Measurements from ENCODE around the gene PUS1.
A peak's percentile ranks its signal among the peaks of the same experiment; 100 is the strongest.

Gene PUS1

DNA sequence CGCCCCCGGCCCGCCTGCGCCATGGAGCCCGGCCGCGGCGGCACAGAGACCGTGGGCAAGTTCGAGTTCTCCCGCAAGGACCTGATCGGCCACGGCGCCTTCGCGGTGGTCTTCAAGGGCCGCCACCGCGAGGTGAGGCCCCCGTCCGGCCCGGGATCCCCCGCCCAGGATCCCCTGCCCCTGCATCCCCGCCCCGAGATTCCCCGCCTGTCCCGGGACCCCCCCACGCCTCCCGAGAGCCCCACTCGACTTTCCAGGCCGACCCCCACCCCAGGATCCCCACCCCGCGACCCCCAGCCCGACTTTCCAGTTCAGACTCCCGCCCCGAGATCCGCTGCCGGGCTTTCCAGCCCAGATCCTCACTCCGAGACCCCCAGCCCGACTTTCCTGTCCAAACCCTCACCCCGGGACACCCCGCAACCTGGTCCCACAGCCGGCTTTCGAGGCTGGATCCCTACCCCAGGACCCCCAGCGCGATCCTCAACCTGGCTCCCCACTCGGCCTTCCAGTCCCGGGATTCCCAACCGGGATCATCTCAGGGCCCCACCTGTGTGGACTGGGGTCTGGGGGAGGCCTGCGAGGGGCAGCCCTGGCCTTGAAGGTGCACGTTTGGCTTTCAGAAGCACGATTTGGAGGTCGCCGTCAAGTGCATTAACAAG lies 34.0 kb upstream of the PUS1 start:
- H3K27me3 ChIP-seq (ENCODE audit: control insufficient read depth in 2 of 2, insufficient read depth in 2 of 2, low read length in 2 of 2) = no peaks in the 10 kb centered on the region
- peak overlapping the region; percentile 95 to 98 for H3K27ac ChIP-seq (ENCODE audit: low read depth in 2 of 2, low read length in 2 of 2)
- H3K9ac ChIP-seq (ENCODE audit: low read depth in 1 of 2, low read length in 2 of 2) = peak overlapping the region; percentile 79 to 93
- peaks cover 18 to 19% of the 10 kb centered on the region in 2 donors for H3K4me1 ChIP-seq (ENCODE audit: control insufficient read depth in 2 of 2, insufficient read depth in 2 of 2, low read length in 2 of 2)
- peaks cover 0 to 4% of the 10 kb centered on the region in 2 donors for H3K36me3 ChIP-seq (ENCODE audit: control insufficient read depth in 2 of 2, insufficient read depth in 2 of 2, low read length in 2 of 2)
- H3K4me3 ChIP-seq (ENCODE audit: low read length in 2 of 2) = peak overlapping the region; percentile 74 to 88
- no peaks in the 10 kb centered on the region for H3K9me3 ChIP-seq (ENCODE audit: control insufficient read depth in 2 of 2, low read length in 2 of 2)

DNA sequence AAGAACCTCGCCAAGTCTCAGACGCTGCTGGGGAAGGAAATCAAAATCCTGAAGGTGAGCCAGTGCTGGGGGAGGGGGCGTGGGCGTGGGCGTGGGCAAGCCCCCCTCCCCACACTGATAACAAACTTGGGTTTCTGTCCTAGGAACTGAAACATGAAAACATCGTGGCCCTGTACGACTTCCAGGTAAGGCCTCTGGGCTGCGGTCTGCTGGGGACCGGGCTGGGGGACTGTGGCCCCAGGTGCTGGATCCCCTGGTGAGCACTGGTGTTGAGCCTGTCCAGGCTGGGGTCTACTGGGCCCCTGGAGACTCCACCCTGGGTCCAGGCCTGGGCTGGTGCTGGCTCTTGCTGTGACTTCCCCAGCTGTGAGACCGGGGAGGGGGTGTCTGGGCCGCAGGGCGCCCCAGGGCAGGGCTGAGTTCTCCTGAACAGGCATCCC lies 33.4 kb upstream of the PUS1 start:
- Histone ChIP-seq H3K9me3 (ENCODE audit: control insufficient read depth in 2 of 2, low read length in 2 of 2) (no peaks in the 10 kb centered on the region), H3K27me3 (ENCODE audit: control insufficient read depth in 2 of 2, insufficient read depth in 2 of 2, low read length in 2 of 2) (no peaks in the 10 kb centered on the region), H3K27ac (ENCODE audit: low read depth in 2 of 2, low read length in 2 of 2) (peak overlapping the region; percentile 95 to 98), H3K4me3 (ENCODE audit: low read length in 2 of 2) (peak overlapping the region; percentile 74 to 88), H3K4me1 (ENCODE audit: control insufficient read depth in 2 of 2, insufficient read depth in 2 of 2, low read length in 2 of 2) (peaks cover 18 to 19% of the 10 kb centered on the region in 2 donors), H3K36me3 (ENCODE audit: control insufficient read depth in 2 of 2, insufficient read depth in 2 of 2, low read length in 2 of 2) (peaks cover 0 to 8% of the 10 kb centered on the region in 2 donors), H3K9ac (ENCODE audit: low read depth in 1 of 2, low read length in 2 of 2) (peak overlapping the region; percentile 79 to 93)

DNA sequence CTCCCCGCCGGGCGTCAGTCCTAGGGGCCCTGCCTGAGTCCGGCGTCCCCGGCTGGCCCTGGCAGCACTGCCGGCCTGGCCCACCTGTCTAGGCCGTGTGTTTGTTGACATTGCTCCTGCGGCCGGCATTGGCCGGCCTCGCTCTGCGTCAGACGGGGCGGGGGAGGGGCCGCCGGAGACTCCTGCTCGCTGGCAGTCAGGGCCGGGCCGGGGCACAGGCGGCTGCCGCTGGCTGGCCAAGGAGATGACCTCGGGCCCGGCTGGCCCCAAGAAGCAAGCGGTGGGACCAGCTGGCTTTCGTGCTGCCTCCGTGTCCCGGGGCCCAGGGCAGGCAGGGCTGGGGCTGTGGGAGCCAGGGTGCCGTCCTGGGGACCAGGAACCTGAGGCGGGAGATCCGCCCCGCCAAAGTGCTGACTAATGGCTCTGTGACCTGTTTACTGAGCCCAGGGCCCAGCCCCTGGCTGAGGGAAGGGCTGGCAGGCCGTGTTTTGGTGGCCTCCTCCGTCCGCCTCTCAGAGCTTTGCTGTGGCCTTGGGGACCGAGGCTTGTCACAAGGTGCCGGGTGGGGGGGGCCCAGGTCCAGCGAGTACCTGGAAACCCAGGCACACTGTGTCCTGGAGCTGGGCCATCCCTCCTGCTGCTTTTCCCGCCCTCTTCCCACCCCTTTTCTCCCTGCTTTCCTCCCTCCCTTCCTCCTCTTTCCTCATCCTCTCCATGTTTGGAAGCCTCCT lies 32.8 kb upstream of the PUS1 start:
- H3K4me1 ChIP-seq (ENCODE audit: control insufficient read depth in 2 of 2, insufficient read depth in 2 of 2, low read length in 2 of 2) = peaks cover 18 to 20% of the 10 kb centered on the region in 2 donors
- H3K27ac ChIP-seq (ENCODE audit: low read depth in 2 of 2, low read length in 2 of 2) = peak overlapping the region; percentile 95 to 98
- peak overlapping the region; percentile 79 to 93 for H3K9ac ChIP-seq (ENCODE audit: low read depth in 1 of 2, low read length in 2 of 2)
- no peaks in the 10 kb centered on the region for H3K27me3 ChIP-seq (ENCODE audit: control insufficient read depth in 2 of 2, insufficient read depth in 2 of 2, low read length in 2 of 2)
- peaks cover 0 to 8% of the 10 kb centered on the region in 2 donors for H3K36me3 ChIP-seq (ENCODE audit: control insufficient read depth in 2 of 2, insufficient read depth in 2 of 2, low read length in 2 of 2)
- H3K9me3 ChIP-seq (ENCODE audit: control insufficient read depth in 2 of 2, low read length in 2 of 2) = no peaks in the 10 kb centered on the region
- H3K4me3 ChIP-seq (ENCODE audit: low read length in 2 of 2) = peak overlapping the region; percentile 74 to 88

- Histone ChIP-seq H3K27ac (ENCODE audit: low read depth in 2 of 2, low read length in 2 of 2) (peak overlapping the region; percentile 95 to 98), H3K27me3 (ENCODE audit: control insufficient read depth in 2 of 2, insufficient read depth in 2 of 2, low read length in 2 of 2) (no peaks in the 10 kb centered on the region), H3K4me3 (ENCODE audit: low read length in 2 of 2) (peak overlapping the region; percentile 74 to 88), H3K36me3 (ENCODE audit: control insufficient read depth in 2 of 2, insufficient read depth in 2 of 2, low read length in 2 of 2) (peaks cover 0 to 8% of the 10 kb centered on the region in 2 donors), H3K9ac (ENCODE audit: low read depth in 1 of 2, low read length in 2 of 2) (peak overlapping the region; percentile 74 to 93), H3K4me1 (ENCODE audit: control insufficient read depth in 2 of 2, insufficient read depth in 2 of 2, low read length in 2 of 2) (peaks cover 20 to 24% of the 10 kb centered on the region in 2 donors), H3K9me3 (ENCODE audit: control insufficient read depth in 2 of 2, low read length in 2 of 2) (no peaks in the 10 kb centered on the region)
Measured at GRCh38 chr12:131896811-131897270, 32.2 kb upstream of the PUS1 start.

DNA sequence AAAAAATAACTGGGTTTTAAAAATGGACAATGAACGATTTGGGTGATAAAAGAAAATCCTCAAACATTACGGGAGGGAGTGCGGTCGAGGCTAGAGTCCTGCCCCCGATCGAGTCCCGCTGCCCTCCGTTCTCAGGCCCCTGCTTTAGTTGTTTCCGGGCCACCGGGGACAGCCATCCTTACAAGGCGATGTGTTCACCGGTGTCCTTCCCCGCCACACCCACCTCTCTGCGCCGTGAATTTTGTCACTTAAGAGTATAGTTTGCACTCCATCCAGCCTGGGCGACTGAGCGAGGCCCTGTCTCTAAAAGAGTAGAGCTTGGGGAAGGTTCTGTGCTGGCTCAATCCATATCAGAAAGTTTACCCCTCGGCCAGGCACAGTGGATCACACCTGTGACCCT lies 31.8 kb upstream of the PUS1 start:
- Histone ChIP-seq H3K36me3 (ENCODE audit: control insufficient read depth in 2 of 2, insufficient read depth in 2 of 2, low read length in 2 of 2) (peaks cover 0 to 8% of the 10 kb centered on the region in 2 donors), H3K4me1 (ENCODE audit: control insufficient read depth in 2 of 2, insufficient read depth in 2 of 2, low read length in 2 of 2) (peaks cover 23 to 27% of the 10 kb centered on the region in 2 donors), H3K9me3 (ENCODE audit: control insufficient read depth in 2 of 2, low read length in 2 of 2) (no peaks in the 10 kb centered on the region), H3K4me3 (ENCODE audit: low read length in 2 of 2) (no peak overlapping the region), H3K27me3 (ENCODE audit: control insufficient read depth in 2 of 2, insufficient read depth in 2 of 2, low read length in 2 of 2) (no peaks in the 10 kb centered on the region), H3K9ac (ENCODE audit: low read depth in 1 of 2, low read length in 2 of 2) (no peak overlapping the region), H3K27ac (ENCODE audit: low read depth in 2 of 2, low read length in 2 of 2) (peak overlapping the region in 1 of 2 donors; percentile 95)

DNA sequence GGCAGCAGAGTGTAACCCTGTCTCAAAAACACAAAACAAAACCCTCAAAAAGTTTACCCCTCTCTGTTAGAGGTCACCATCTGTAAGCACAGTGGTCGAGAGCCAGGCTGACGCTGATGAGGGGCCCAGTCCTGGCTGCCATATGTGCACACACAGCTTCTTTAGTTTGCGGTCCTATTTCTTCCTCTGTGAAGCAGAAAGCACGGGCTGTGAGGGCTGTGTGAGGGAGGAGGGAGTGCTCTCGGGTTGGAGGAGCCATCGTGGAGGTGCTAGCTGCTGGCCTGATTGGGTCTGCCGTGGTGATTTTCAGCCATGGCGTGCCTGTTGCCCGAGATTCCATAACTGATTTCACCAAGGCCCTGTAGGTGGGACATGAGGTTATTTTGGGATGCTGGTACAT lies 31.2 kb upstream of the PUS1 start:
- H3K27me3 ChIP-seq (ENCODE audit: control insufficient read depth in 2 of 2, insufficient read depth in 2 of 2, low read length in 2 of 2) = no peaks in the 10 kb centered on the region
- H3K36me3 ChIP-seq (ENCODE audit: control insufficient read depth in 2 of 2, insufficient read depth in 2 of 2, low read length in 2 of 2) = peaks cover 0 to 8% of the 10 kb centered on the region in 2 donors
- no peak overlapping the region for H3K4me3 ChIP-seq (ENCODE audit: low read length in 2 of 2)
- peaks cover 24 to 27% of the 10 kb centered on the region in 2 donors for H3K4me1 ChIP-seq (ENCODE audit: control insufficient read depth in 2 of 2, insufficient read depth in 2 of 2, low read length in 2 of 2)
- no peak overlapping the region for H3K9ac ChIP-seq (ENCODE audit: low read depth in 1 of 2, low read length in 2 of 2)
- H3K27ac ChIP-seq (ENCODE audit: low read depth in 2 of 2, low read length in 2 of 2) = no peak overlapping the region
- H3K9me3 ChIP-seq (ENCODE audit: control insufficient read depth in 2 of 2, low read length in 2 of 2) = no peaks in the 10 kb centered on the region

DNA sequence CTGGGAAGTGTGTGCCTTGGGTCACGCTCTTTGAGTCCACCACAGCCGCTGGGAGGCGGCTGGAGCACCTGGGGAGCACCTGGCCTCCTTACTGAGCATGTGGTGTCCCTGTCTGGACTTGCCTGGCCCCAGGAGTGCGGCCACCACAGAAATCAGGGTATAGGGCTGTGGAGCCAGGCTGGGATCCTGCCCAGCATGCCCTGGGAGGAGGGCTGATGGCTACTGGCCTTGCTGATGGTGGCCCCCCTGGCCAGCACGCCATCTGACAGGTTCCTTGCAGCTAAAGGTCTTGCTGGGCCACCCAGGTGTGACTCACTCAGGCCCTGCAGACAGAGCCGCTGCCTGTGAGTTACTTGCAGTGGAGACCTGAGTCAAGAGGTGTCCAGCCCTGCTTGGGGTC lies 28.7 kb upstream of the PUS1 start:
- no peak overlapping the region for H3K4me3 ChIP-seq (ENCODE audit: low read length in 2 of 2)
- no peak overlapping the region for H3K9ac ChIP-seq (ENCODE audit: low read depth in 1 of 2, low read length in 2 of 2)
- H3K36me3 ChIP-seq (ENCODE audit: control insufficient read depth in 2 of 2, insufficient read depth in 2 of 2, low read length in 2 of 2) = peaks cover 0 to 8% of the 10 kb centered on the region in 2 donors
- H3K9me3 ChIP-seq (ENCODE audit: control insufficient read depth in 2 of 2, low read length in 2 of 2) = no peaks in the 10 kb centered on the region
- H3K4me1 ChIP-seq (ENCODE audit: control insufficient read depth in 2 of 2, insufficient read depth in 2 of 2, low read length in 2 of 2) = peaks cover 21 to 24% of the 10 kb centered on the region in 2 donors
- H3K27me3 ChIP-seq (ENCODE audit: control insufficient read depth in 2 of 2, insufficient read depth in 2 of 2, low read length in 2 of 2) = no peaks in the 10 kb centered on the region
- no peak overlapping the region for H3K27ac ChIP-seq (ENCODE audit: low read depth in 2 of 2, low read length in 2 of 2)

DNA sequence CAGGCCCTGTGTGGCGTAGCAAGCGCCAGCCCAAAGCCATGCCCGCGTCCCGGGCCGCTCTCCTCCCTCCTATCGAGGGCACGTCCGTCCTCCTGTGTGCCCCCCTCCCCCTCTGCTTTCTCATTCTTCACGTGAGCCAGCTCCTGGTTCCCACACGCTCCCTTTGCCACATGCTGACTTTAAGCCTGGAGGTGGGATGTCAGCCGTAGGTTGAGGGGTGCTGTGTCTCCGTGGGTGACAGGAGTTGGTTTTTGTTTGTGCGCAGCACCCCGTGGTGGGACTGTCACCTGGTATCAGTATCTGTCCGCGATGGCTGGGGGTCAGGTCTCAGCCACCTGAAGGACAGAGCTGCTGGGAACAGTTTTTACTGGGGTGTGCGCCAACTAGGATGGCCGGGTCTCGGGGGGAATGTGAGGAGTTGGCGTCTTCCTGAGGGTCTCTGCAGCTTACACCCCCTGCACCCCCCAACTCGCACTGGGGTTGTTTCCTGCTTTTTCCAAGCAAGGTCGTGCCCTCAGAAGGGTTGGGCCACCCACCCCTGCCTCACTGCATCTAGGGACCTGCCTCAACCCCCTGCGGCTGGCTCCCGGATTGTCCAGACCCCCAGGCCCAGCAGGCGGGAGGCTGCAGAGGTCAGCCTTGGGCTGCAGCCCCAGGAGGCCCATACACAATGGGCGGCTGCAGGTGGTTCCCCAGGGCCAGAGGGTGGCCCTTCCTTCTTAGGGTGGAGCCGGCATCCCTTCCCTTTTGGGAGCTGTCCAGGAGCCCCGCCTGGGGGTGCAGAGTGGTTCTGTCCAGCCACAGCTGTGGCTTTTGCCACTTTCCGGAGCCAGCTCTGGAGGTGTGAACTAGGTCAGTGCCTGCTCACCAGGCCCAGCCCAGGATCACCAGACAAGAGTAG lies 27.4 kb upstream of the PUS1 start:
- peaks cover 10 to 14% of the 10 kb centered on the region in 2 donors for H3K4me1 ChIP-seq (ENCODE audit: control insufficient read depth in 2 of 2, insufficient read depth in 2 of 2, low read length in 2 of 2)
- no peak overlapping the region for H3K9ac ChIP-seq (ENCODE audit: low read depth in 1 of 2, low read length in 2 of 2)
- H3K36me3 ChIP-seq (ENCODE audit: control insufficient read depth in 2 of 2, insufficient read depth in 2 of 2, low read length in 2 of 2) = peaks cover 0 to 8% of the 10 kb centered on the region in 2 donors
- H3K27me3 ChIP-seq (ENCODE audit: control insufficient read depth in 2 of 2, insufficient read depth in 2 of 2, low read length in 2 of 2) = no peaks in the 10 kb centered on the region
- no peaks in the 10 kb centered on the region for H3K9me3 ChIP-seq (ENCODE audit: control insufficient read depth in 2 of 2, low read length in 2 of 2)
- no peak overlapping the region for H3K4me3 ChIP-seq (ENCODE audit: low read length in 2 of 2)
- H3K27ac ChIP-seq (ENCODE audit: low read depth in 2 of 2, low read length in 2 of 2) = no peak overlapping the region

DNA sequence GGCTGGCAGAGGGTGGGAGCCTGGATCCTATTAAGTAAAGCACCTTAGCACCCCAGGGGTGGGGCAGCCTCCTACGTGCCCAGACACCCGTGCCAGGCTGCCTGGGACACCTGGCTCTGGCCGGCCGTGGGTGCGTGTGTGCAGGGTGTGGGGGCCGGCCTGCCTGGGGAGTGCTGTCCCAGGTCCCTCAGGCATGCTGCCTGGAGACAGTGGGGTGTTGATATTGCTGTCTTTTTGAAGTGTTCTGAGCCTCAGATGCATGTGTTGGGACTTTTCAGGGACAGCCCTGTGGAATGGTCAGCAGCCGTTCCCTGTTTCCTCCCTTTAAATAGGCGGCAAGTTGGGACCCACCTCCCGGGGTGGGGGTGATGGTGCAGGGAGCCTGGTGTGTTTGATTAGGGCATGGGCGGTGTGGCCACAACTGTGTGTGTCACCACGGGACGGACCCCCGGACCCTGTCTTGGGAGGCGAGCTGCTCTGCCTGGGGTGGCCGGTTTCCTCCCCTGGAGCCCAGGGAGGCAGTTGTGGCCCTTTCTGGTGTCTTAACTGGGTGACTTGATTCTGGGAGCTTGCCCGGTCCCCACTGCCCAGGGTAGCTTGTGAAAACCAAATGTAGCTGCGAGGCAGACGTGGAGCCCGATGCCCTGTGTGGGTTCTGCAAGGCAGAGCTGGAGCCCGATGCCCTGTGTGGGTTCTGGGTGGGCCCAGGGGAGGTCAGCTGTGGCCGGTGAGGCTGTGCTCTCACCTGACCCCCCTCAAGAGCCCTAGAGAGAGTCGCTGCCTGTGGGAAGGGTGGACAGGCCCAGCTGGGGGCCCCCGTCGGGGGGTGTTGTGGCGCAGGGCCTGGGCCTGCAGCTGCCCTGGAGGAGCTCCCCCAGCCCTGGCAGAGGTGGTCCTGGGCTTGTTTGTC lies 26.5 kb upstream of the PUS1 start:
- H3K9ac ChIP-seq (ENCODE audit: low read depth in 1 of 2, low read length in 2 of 2) = no peak overlapping the region
- H3K36me3 ChIP-seq (ENCODE audit: control insufficient read depth in 2 of 2, insufficient read depth in 2 of 2, low read length in 2 of 2) = peaks cover 0 to 6% of the 10 kb centered on the region in 2 donors
- no peak overlapping the region for H3K4me3 ChIP-seq (ENCODE audit: low read length in 2 of 2)
- H3K4me1 ChIP-seq (ENCODE audit: control insufficient read depth in 2 of 2, insufficient read depth in 2 of 2, low read length in 2 of 2) = peaks cover 6 to 8% of the 10 kb centered on the region in 2 donors
- H3K9me3 ChIP-seq (ENCODE audit: control insufficient read depth in 2 of 2, low read length in 2 of 2) = no peaks in the 10 kb centered on the region
- H3K27me3 ChIP-seq (ENCODE audit: control insufficient read depth in 2 of 2, insufficient read depth in 2 of 2, low read length in 2 of 2) = no peaks in the 10 kb centered on the region
- no peak overlapping the region for H3K27ac ChIP-seq (ENCODE audit: low read depth in 2 of 2, low read length in 2 of 2)
